Smooth muscle cell (in vitro differentiated cells): ENCODE measurements around the gene MBTPS1. TPM values are rescaled to one million over a fixed set of nuclear protein-coding genes. Genes with fewer than 3 reads are reported as not detected.

ENCODE experiments used
- DNase-seq: peaks from one replicate; lab custom pipeline; 2025; ENCODE audit not compliant: unreplicated experiment; lab: John Stamatoyannopoulos, UW
- H2AFZ ChIP-seq: fragments of 200-600 bp; sonication (generic); 2 replicates; pipeline ENCODE4 v1.6.0; 2016; ENCODE audit warnings: antibody characterized with exemption, low read depth, mild to moderate bottlenecking
- H3F3A ChIP-seq: fragments of 200-600 bp; sonication (generic); 2 replicates; pipeline ENCODE4 v1.6.0; 2017; ENCODE audit warnings: antibody characterized with exemption, low read depth
- H3K27ac ChIP-seq: fragments of 200-600 bp; sonication (generic); 2 replicates; pipeline ENCODE4 v1.5.1; 2016; ENCODE audit warnings: low read depth, mild to moderate bottlenecking
- H3K27me3 ChIP-seq: fragments of 200-600 bp; sonication (generic); 2 replicates; pipeline ENCODE4 v1.6.1; 2016; ENCODE audit warnings: low read depth, mild to moderate bottlenecking
- H3K36me3 ChIP-seq: fragments of 200-600 bp; sonication (generic); 2 replicates; pipeline ENCODE4 v1.5.1; 2016; ENCODE audit warnings: low read depth
- H3K4me1 ChIP-seq: fragments of 200-600 bp; sonication (generic); 2 replicates; pipeline ENCODE4 v1.5.1; 2016; ENCODE audit warnings: low read depth
- H3K4me2 ChIP-seq: fragments of 200-600 bp; sonication (generic); 2 replicates; pipeline ENCODE4 v1.6.0; 2016; ENCODE audit warnings: mild to moderate bottlenecking
- H3K4me3 ChIP-seq: fragments of 200-600 bp; sonication (generic); 2 replicates; pipeline ENCODE4 v1.5.1; 2016; ENCODE audit warnings: mild to moderate bottlenecking
- H3K79me2 ChIP-seq: fragments of 200-600 bp; sonication (generic); 2 replicates; pipeline ENCODE4 v1.6.0; 2016; ENCODE audit warnings: low read depth, mild to moderate bottlenecking
- H3K9ac ChIP-seq: fragments of 200-600 bp; sonication (generic); 2 replicates; pipeline ENCODE4 v1.6.0; 2016; ENCODE audit warnings: low read depth
- H3K9me3 ChIP-seq: fragments of 200-600 bp; sonication (generic); replicated peaks from 2 replicates; pipeline ENCODE4 v1.5.1; 2016; ENCODE audit warnings: low read depth
- H4K20me1 ChIP-seq: fragments of 200-600 bp; sonication (generic); 2 replicates; pipeline ENCODE4 v1.6.0; 2016; ENCODE audit warnings: low read depth
- CTCF ChIP-seq: fragments of 200-600 bp; sonication (generic); IDR thresholded peaks from 2 replicates; pipeline ENCODE4 v1.5.1; 2017; ENCODE audit warnings: borderline replicate concordance, mild to moderate bottlenecking, antibody characterized with exemption; ENCODE audit not compliant: insufficient read depth, poor library complexity, severe bottlenecking
- WGBS: methylation state at CpG from one replicate; pipeline ENCODE4 v1.1.7; 2016; ENCODE audit warnings: low lambda C conversion rate; 5-methylcytosine and 5-hydroxymethylcytosine counted together
- polyA plus RNA-seq: library from polyadenylated mRNA; unstranded; fragments of >200 nt; fragmentation: Nextera tagmentation; extraction: Ambion mirVana; gene quantifications from 2 replicates; pipeline ENCODE4 v1.2.1, GENCODE V29; 2016
- total RNA-seq: library from RNA; depleted of rRNA; stranded (reverse); fragments of >200 nt; gene quantifications from 2 replicates; pipeline ENCODE4 v1.2.3, GENCODE V29; 2014

MBTPS1 gene
- total and polyA plus RNA-seq, 2 experiments from 2014 or later, result 51.9 to 68.9 TPM

- H3K4me1 ChIP-seq, result no peaks in the 10 kb centered on the region
- peaks cover 6% of the 10 kb centered on the region for H3K36me3 ChIP-seq
- H3K4me3 ChIP-seq, result no peak overlapping the region
- no peaks in the 10 kb centered on the region for H3K79me2 ChIP-seq
- H3F3A ChIP-seq, result no peaks in the 10 kb centered on the region
- peaks cover 17% of the 10 kb centered on the region for H4K20me1 ChIP-seq
- no peak overlapping the region for H2AFZ ChIP-seq
- no peaks in the 10 kb centered on the region for H3K9me3 ChIP-seq
- H3K4me2 ChIP-seq, result no peak overlapping the region
- WGBS, result 98% methylated on average over 4 of the region's 4 CpGs
- DNase-seq, result no peak
- H3K9ac ChIP-seq, result no peak overlapping the region
- H3K27ac ChIP-seq, result no peak overlapping the region
- TF ChIP-seq CTCF, result no peak
- H3K27me3 ChIP-seq, result no peaks in the 10 kb centered on the region
Observed at GRCh38 chr16:84093879-84094270, 22.9 kb downstream of the MBTPS1 start.

- DNase-seq, result no peak
Observed at GRCh38 chr16:84093120-84093878, 23.4 kb downstream of the MBTPS1 start.

GRCh38 chr16:84091460-84091859 lies 25.3 kb downstream of the MBTPS1 start:
- no peak overlapping the region for H3K27ac ChIP-seq
- no peaks in the 10 kb centered on the region for H3F3A ChIP-seq
- 93% methylated on average over 10 of the region's 10 CpGs for WGBS
- no peaks in the 10 kb centered on the region for H3K4me1 ChIP-seq
- no peak overlapping the region for H3K4me2 ChIP-seq
- H3K79me2 ChIP-seq, result no peaks in the 10 kb centered on the region
- H3K9me3 ChIP-seq, result no peaks in the 10 kb centered on the region
- H3K4me3 ChIP-seq, result no peak overlapping the region
- no peaks in the 10 kb centered on the region for H3K27me3 ChIP-seq
- H3K36me3 ChIP-seq, result no peaks in the 10 kb centered on the region
- peaks cover 4% of the 10 kb centered on the region for H4K20me1 ChIP-seq
- no peak overlapping the region for H2AFZ ChIP-seq
- no peak overlapping the region for H3K9ac ChIP-seq
- no peak for TF ChIP-seq CTCF
- no peak for DNase-seq

More at GRCh38 chr16:84093120-84093878, 23.4 kb downstream of the MBTPS1 start:
- 91% methylated on average over 16 of the region's 16 CpGs for WGBS
- no peak overlapping the region for H3K4me2 ChIP-seq
- H3K36me3 ChIP-seq, result peaks cover 6% of the 10 kb centered on the region
- H3F3A ChIP-seq, result no peaks in the 10 kb centered on the region
- H3K27ac ChIP-seq, result no peak overlapping the region
- H3K27me3 ChIP-seq, result no peaks in the 10 kb centered on the region
- peaks cover 15% of the 10 kb centered on the region for H4K20me1 ChIP-seq
- H3K79me2 ChIP-seq, result no peaks in the 10 kb centered on the region
- H3K4me3 ChIP-seq, result no peak overlapping the region
- H2AFZ ChIP-seq, result no peak overlapping the region
- no peaks in the 10 kb centered on the region for H3K9me3 ChIP-seq
- H3K9ac ChIP-seq, result no peak overlapping the region
- H3K4me1 ChIP-seq, result no peaks in the 10 kb centered on the region
- no peak for TF ChIP-seq CTCF

GRCh38 chr16:84090211-84090610 lies 26.5 kb downstream of the MBTPS1 start:
- Histone ChIP-seq H3K27me3 (no peaks in the 10 kb centered on the region), H3K9me3 (no peaks in the 10 kb centered on the region), H3K9ac (no peak overlapping the region), H3K4me3 (no peak overlapping the region), H3K27ac (no peak overlapping the region), H2AFZ (no peak overlapping the region), H4K20me1 (peaks cover under 1% of the 10 kb centered on the region), H3F3A (no peaks in the 10 kb centered on the region), H3K4me2 (no peak overlapping the region), H3K36me3 (no peaks in the 10 kb centered on the region), H3K4me1 (no peaks in the 10 kb centered on the region), H3K79me2 (no peaks in the 10 kb centered on the region)
- DNase-seq, result no peak
- TF ChIP-seq CTCF, result no peak
- 97% methylated on average over 9 of the region's 9 CpGs for WGBS
